Measurements from ENCODE around the gene MYO1E. TPM values are rescaled to one million over a fixed set of nuclear protein-coding genes. Genes with fewer than 3 reads are reported as not detected.

MYO1E gene
- total RNA-seq, 6 experiments from 2014 or later = 45.2 to 139 (median 68.9) TPM

DNA sequence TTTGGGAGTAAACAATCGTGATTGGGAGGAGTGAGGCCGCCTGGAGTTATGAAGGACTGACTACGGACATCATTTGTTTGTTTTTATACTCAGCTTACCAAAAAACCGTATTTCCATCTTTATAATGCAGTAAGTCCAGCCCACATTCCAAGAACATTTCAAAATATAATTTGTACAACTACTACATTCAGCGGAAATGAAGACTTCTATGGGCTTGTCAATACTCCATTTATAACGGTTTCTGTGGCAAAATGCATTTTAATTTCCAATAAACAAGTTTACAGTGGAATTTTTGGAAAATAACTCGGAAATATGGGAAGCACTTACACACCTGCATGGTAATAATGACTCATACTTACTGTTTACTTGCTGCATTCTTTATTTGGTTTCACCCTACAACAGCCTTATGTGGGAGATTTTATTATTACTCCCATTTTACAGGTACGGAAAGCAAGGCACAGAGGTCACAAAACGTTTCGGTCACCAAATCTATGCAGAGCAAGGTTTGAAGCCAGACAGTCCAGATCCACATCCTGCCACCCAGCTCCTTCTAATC, 103.7 kb downstream of the MYO1E start:
- intact Hi-C loops (cut with DNase I) = no loop called here
- TF ChIP-seq, protein P1, sequence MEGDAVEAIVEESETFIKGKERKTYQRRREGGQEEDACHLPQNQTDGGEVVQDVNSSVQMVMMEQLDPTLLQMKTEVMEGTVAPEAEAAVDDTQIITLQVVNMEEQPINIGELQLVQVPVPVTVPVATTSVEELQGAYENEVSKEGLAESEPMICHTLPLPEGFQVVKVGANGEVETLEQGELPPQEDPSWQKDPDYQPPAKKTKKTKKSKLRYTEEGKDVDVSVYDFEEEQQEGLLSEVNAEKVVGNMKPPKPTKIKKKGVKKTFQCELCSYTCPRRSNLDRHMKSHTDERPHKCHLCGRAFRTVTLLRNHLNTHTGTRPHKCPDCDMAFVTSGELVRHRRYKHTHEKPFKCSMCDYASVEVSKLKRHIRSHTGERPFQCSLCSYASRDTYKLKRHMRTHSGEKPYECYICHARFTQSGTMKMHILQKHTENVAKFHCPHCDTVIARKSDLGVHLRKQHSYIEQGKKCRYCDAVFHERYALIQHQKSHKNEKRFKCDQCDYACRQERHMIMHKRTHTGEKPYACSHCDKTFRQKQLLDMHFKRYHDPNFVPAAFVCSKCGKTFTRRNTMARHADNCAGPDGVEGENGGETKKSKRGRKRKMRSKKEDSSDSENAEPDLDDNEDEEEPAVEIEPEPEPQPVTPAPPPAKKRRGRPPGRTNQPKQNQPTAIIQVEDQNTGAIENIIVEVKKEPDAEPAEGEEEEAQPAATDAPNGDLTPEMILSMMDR (IDR thresholded peaks at IDR 0.05) = no peak
- TF ChIP-seq POLR2A (IDR thresholded peaks at IDR 0.05) = no peak

DNA sequence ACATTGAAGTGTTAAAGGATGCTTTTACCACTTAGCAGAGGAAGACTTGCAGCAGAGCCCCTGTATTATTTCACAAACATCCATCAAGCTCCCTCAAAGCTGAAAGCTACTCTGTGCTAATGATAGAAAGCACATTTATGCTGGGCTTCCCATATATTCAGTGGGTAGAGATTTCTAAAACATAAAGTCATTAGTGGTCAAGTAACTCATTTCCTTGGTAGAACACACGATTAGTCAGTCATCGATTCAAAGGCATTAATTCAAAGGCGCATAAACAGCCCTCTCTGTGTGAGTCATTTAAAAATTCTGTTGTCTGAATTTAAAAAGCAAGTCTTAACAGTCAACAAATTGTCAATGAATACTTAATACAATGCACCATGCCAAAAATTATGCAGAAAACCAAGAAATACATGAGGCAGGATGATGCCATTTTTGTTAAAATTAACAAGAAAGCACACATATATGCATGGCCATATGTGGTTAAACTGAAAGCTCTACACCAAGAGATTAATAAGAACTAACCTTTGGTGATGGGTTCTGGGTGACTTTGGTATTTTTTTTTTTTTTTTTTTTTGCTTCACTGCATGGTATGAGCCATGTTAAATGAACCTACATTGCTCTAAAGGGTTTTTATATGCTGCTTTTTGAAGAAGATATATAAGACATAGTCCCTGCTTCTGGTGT, 104.4 kb downstream of the MYO1E start:
- TF ChIP-seq, protein P1 (IDR thresholded peaks at IDR 0.05) = no peak
- TF ChIP-seq POLR2A (IDR thresholded peaks at IDR 0.05) = no peak
- DNase-seq (no peak), ATAC-seq (no peak)
- intact Hi-C loops (cut with DNase I) = no loop called here
- 91% methylated on average over 3 of the region's 3 CpGs for WGBS (ENCODE audit: insufficient coverage, low coverage, low lambda C conversion rate, missing lambda C conversion rate)
- Histone ChIP-seq H3K9me3 (no peaks in the 10 kb centered on the region), H3K27me3 (no peaks in the 10 kb centered on the region), H3K27ac (no peak overlapping the region), H3K4me1 (peaks cover 0 to 12% (median 0%) of the 10 kb centered on the region in 4 donors), H3K4me3 (no peak overlapping the region), H3K36me3 (no peaks in the 10 kb centered on the region)

More for the DNA sequence above, 103.7 kb downstream of the MYO1E start:
- no peaks in the 10 kb centered on the region for H3K9me3 ChIP-seq
- H3K4me3 ChIP-seq = no peak overlapping the region
- H3K4me1 ChIP-seq = peaks cover 0 to 12% (median 0%) of the 10 kb centered on the region in 4 donors
- ATAC-seq = no peak
- no peaks in the 10 kb centered on the region for H3K27me3 ChIP-seq
- WGBS (ENCODE audit: insufficient coverage, low coverage, low lambda C conversion rate, missing lambda C conversion rate) = 89% methylated on average over 10 of the region's 10 CpGs
- no peaks in the 10 kb centered on the region for H3K36me3 ChIP-seq
- no peak overlapping the region for H3K27ac ChIP-seq
- DNase-seq = no peak

DNA sequence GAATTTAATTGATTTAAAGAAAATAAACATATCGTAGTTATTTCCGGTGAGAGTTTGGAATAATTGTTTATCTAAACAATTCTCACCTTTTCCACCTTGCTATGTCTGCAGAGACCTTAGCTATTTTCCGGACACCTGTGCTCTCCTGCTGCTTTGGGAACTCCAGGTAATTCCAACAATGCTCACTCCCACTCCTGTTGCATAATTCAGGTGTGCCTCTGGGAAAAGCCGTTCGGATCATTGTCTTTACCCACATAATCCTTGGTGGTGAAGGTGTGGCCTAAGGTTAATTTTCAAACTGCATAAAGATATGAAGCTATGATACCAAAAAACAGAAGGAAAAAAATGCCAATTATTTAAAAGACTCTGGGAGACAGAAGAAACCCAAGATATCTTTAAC, 106.6 kb downstream of the MYO1E start:
- TF ChIP-seq, protein P1 (IDR thresholded peaks at IDR 0.05) = no peak
- DNase-seq (no peak), ATAC-seq (peak in 2 of 4 donors; percentile 43 to 53)
- H3K36me3 ChIP-seq = no peaks in the 10 kb centered on the region
- no peak overlapping the region for H3K4me3 ChIP-seq
- WGBS (ENCODE audit: insufficient coverage, low coverage, low lambda C conversion rate, missing lambda C conversion rate) = 50% methylated on average over 5 of the region's 5 CpGs
- no peaks in the 10 kb centered on the region for H3K9me3 ChIP-seq
- no peaks in the 10 kb centered on the region for H3K4me1 ChIP-seq
- no peak overlapping the region for H3K27ac ChIP-seq
- intact Hi-C loops (cut with DNase I) = no loop called here
- H3K27me3 ChIP-seq = no peaks in the 10 kb centered on the region

DNA sequence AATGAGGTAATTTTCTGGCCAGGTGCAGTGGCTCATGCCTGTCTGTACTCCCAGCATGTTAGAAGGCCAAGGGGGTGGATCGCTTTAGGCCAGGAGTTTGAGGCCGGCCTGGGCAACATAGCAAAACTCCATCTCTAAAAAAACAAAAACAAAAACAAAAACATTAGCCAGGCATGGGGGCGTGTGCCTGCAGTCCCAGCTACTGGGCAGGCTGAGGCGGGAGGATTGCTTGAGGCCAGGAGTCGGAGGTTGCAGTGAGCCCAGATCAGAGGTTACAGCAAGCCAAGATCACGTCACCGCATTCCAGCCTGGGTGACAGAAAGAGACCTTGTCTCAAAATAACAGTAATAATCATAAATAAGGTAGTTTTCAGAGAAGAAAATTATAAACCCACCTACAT, 110.4 kb downstream of the MYO1E start:
- DNase-seq (no peak), ATAC-seq (no peak)
- H3K27me3 ChIP-seq = no peaks in the 10 kb centered on the region
- 96% methylated on average over 5 of the region's 7 CpGs for WGBS (ENCODE audit: insufficient coverage, low coverage, low lambda C conversion rate, missing lambda C conversion rate)
- no peaks in the 10 kb centered on the region for H3K9me3 ChIP-seq
- H3K4me1 ChIP-seq = peaks cover 0 to 11% (median 4%) of the 10 kb centered on the region in 4 donors
- TF ChIP-seq, protein P1 (IDR thresholded peaks at IDR 0.05) = no peak
- no peak for TF ChIP-seq POLR2A (IDR thresholded peaks at IDR 0.05)
- H3K36me3 ChIP-seq = no peaks in the 10 kb centered on the region
- intact Hi-C loops (cut with DNase I) = no loop called here
- no peak overlapping the region for H3K27ac ChIP-seq
- no peak overlapping the region for H3K4me3 ChIP-seq
